Umbilical cord (tissue), 2 donors: Measurements from ENCODE around the gene CDH4. TPM values are rescaled to one million over a fixed set of nuclear protein-coding genes. Genes with fewer than 3 reads are reported as not detected.
"Not testable (repeated sequence)": the region's sequence is repeated elsewhere in the genome, so short reads cannot be mapped to it uniquely, and the experiment has no call there.

Experiments used
- DNase-seq: peaks from one replicate; pipeline ENCODE4 v3.0.0-alpha.2; 2015; ENCODE audit warnings: low spot score
- total RNA-seq: library from RNA; depleted of rRNA; stranded (reverse); fragments of >200 nt; gene quantifications from one replicate; pipeline ENCODE4 v1.2.3, GENCODE V29; 2014; ENCODE audit warnings: low replicate concordance; ENCODE audit not compliant: insufficient read depth

CDH4 gene
- total RNA-seq, 1 donor from 2014 or later, result 0.48 TPM

DNA sequence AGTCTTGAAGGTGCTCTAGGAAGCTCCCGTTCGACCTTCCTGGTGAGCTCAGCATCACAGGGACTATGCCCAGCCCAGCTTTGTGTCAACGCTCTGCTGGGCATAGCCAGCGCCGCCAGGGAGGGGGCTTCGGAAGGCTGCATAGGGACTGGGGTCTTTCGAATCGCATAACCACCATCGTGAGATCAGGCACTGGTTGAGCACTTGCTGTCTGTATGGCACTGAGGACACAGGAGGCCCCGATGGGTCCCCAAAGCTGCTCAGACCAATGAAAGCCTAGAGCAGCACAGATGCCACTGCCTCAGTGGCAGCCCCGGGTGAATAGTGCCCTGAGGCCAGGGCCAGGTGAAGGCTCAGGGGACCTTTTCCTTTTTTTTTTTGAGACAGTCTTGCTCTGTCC is 716.9 kb downstream of the CDH4 start:
- no peak for DNase-seq

- no peak for DNase-seq
Observed at GRCh38 chr20:61969806-61970205, 717.7 kb downstream of the CDH4 start.

GRCh38 chr20:61970357-61970756 is 718.3 kb downstream of the CDH4 start:
- no peak for DNase-seq

DNA sequence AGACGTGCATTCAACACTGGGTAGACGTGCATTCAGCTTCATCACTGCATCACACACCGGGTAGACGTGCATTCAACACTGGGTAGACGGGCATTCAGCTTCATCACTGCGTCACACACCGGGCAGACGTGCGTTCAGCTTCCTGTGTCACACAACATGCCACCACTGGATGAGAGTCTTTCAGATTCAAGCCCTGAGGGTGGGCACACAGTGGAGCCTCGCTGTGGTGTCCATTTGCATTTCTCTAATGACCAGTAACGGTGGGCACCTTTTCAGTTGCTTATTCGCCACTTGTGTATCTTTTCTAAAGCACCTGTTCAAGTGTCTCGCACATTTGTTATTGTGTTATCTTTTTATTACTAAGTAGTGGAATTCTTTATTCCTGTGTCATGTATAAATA is 719.5 kb downstream of the CDH4 start:
- not testable (repeated sequence) for DNase-seq

GRCh38 chr20:61972636-61973508 is 720.8 kb downstream of the CDH4 start:
- no peak for DNase-seq

DNA sequence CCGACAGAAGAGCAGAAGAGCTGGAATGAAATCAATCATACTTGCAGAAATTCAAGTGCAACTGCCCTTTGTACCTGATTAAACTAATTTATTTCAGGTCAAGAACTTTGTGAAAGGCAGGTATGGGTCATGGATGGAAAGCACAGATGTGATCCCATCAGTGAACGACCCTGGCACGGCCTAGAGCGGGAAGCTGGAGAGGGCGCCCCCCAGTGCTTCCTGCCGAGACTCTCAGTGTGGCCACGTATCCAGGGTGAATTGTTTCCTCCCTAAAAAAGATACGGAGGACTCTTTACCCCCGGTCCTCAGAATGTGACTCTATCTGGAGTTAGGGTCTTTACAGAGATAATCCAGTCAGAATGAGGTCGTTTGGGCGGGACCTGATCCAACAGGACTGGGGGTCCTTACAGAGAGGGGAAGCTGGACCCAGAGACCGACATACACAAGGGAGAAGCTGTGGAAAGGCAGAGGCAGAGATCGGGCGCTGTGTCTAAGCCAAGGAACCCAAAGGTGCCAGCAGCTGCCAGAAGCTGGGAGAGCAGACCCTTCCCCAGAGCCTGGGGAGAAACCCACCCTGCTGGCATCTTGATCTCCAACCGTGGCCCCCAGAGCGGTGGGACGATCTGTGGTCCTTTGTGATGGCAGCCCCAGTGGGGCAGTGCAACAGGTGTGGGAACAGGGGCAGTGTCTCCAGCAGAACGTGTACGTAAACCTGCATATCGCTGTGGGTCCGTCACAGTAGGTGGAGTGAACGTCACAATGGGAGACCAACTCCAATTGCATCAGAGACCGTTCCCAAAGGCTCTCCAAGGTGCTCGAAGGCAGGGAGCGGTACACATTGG is 721.7 kb downstream of the CDH4 start:
- DNase-seq, result no peak

- no peak for DNase-seq
Observed at GRCh38 chr20:61974357-61974665, 722.2 kb downstream of the CDH4 start.

DNA sequence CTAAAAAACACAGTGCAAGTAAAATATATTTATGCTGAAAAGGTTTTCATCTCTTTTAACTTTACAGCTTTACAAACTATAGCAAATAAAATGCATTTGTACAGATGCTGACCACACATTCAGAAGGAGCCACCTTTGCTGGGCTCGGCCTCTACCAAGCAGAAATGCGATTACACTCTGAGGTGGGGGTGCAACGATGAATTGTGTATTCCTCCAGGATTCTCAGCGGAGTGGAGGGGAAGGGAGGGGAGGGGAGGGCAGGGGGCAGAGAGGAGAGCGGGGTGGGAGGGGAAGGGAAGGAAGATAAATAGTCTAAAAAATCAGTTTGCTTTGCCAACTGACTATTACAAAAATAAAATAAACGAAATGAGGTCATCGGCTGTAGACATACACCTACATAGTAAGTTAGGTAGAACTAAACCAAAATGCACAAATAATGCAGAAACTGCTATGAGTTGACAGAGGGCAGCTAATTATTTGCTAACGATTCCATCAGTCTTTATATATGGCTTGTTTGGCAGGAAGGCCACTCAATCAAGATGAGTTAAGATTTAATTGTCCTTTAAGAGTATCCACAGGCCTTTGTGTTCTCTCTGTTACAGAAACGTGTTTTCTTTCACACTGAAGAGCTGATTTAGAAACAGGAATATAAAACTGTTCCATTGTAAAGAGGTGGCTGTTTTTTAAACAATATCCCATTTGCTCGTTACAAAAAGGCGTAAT is 723.5 kb downstream of the CDH4 start:
- no peak for DNase-seq

DNA sequence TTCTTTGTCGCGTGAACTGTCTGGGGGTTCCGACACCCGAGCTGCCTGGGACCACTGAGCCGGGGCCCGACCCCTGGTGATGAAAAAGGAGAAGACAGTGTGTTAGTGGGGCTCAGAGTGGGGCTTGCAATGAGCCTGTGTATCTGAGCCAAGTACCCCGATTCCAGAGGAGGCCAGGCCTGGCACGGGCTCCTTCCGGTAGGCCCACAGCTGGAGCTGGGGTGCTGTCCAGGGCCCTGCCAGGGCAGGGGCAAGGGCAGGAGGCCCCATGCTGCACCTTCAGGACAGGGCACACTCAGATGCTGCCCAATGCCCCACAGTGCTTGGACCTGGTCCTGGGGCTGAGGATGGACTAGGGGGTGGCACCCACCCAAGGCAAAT is 724.2 kb downstream of the CDH4 start:
- no peak for DNase-seq

DNA sequence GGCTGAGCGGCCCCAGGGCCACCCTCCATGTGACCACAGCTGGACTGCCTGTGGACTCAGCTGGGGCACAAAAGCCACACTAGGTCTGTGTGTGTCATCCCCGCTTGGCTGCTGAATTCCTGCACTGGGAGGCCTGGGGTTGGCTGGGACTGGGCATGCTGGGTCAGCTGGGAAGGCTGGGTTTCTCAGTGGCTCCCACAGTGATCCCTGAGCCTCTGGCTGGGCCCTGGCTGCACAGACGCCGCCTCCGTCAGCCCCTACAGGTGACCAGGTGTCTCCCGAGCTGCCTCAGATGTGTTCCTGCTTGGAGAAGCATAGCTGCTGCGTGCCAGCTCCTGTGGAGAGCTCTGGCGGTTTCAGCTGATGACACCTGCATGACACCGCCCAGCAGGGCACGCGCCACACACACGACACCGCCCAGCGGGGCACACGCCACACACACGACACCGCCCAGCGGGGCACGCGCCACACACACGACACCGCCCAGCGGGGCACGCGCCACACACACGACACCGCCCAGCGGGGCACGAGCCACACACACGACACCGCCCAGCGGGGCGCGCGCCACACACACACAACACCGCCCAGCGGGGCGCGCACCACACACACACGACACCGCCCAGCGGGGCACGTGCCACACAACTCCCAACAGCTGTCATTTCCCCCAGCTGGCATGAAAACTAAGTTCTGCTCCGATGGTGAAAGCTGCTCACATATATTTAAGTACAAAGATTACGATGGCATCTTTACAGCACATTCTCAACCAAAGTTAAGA is 724.8 kb downstream of the CDH4 start:
- DNase-seq, result no peak

DNA sequence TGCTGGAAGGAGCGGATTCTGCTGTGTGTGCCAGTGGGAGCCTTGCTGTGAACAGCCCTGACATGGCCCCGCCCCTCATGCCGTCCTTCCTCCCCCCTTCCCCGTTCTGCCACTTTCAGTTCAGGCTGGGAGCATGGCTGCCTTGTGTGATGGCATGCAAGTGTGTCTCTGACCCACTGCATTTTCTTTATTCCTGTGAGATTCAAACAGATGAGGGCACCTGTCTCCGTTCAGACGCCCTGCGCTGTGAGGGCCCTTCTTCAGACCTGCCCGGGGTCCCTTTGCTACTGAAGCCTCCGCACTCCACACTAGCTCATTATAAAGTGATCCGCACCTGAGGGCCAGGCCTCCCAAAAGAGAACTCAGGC is 725.3 kb downstream of the CDH4 start:
- DNase-seq, result no peak

- no peak for DNase-seq
Observed at GRCh38 chr20:61978491-61978890, 726.4 kb downstream of the CDH4 start.

DNA sequence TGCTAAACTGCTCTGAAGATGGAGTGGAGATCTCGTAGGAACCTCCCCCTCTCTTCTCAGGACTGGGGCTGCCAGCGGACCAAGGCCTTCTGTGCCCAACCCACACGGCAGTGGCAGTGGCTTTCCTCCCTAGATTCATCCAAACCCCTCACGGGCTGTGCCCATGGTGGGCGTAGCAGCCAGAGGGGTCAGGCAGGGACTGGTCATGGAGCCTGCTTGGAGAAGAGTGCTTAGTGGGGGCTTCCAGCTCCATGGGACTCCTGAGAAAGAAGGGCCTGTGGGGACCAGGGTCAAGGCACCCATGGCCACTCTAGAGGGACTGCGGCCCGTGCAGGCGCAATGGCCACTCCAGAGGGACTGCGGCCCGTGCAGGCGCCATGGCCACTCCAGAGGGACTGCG is 727.0 kb downstream of the CDH4 start:
- DNase-seq, result no peak

DNA sequence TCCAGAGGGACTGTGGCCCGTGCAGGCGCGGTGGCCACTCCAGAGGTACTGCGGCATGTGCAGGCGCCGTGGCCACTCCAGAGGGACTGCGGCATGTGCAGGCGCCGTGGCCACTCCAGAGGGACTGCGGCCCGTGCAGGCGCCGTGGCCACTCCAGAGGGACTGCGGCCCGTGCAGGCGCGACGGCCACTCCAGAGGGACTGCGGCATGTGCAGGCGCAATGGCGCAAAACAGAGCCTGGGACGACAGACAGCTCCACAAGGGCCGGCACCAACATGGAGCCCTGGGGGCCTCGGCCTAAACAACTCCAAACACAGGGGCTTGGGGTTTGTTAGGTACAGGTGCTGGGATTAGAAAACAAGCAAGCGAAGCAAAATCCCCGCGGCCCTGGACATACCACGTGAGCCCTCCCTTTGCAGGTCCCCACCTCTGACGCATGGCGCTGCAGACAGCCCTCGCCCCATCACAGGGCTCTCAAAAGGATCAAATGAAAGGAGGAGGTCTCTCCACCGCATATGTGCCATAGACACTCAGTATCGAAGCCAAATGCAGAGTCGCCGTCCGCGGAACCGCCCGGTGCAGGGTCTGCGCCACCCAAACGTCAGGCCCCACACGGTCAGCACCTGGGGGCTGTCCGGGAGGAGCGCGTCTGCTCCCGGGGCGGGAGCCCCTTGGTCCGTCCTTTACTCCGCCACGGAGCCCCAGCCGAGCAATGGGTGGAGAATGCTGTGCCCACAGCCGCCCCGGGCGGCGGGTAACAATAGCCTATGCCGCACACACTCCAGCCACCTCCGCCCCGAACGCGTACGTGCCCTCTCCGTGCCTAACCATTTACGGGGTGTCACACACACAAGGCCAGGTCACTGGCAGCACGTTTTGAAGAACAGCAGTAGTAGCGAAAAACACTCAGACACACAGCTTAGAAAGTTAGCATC is 727.9 kb downstream of the CDH4 start:
- DNase-seq, result no peak

DNA sequence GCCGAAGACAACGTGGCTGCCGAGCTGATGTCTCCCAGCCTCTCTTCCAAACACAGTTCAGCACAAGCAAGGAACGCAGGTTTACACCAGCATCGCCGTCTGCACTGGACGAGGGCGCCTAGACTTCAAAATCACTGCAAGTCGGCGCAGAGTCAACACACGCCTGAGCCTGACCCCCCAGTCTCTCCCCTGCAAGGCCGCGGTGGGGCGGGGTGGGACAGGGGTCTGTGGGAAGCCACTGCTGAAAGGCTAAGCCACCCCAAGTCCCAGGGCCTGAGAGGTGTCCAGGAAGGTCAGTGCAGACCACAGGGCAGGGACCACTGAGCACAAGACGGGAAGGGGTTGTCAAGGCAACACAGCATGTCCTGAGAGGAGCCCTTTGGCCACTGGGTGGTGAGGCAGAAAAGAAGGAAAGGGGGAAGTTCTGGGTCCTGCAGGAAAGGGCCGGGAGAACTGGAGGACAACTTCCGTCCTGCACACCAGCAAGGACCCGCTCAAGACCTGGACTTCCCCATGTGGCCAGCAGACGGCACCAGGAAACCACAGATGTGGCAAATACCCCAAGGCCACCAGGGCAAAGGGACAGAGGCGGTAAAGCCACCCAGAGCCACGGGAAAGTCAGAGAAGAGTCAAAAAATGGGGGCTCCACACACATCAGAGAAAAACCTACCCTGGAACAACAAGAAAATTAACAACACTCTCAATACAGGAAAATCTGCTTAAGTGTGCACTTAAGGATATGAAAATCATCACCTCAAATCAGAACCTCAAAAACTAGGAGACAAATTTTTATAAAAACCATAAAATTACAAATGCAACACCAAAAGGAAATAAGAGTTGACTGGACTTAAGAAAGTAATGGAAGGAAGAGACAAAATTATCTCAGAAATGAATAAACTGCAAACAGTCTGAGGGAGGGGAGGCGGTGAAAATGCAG is 728.9 kb downstream of the CDH4 start:
- peak; percentile 13 for DNase-seq

DNA sequence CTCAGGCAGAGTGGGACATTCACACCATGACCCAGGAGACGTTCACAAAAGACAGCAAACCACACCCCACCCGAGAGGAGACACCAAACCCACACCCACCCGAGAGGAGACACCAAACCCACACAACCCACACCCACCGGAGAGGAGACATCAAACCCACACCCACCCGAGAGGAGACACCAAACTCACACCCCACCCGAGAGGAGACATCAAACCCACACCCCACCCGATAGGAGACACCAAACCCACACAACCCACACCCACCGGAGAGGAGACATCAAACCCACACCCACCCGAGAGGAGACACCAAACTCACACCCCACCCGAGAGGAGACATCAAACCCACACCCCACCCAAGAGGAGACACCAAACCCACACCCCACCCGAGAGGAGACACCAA is 729.6 kb downstream of the CDH4 start:
- DNase-seq, result not testable (repeated sequence)

GRCh38 chr20:61982191-61982950 is 730.3 kb downstream of the CDH4 start:
- no peak for DNase-seq

DNA sequence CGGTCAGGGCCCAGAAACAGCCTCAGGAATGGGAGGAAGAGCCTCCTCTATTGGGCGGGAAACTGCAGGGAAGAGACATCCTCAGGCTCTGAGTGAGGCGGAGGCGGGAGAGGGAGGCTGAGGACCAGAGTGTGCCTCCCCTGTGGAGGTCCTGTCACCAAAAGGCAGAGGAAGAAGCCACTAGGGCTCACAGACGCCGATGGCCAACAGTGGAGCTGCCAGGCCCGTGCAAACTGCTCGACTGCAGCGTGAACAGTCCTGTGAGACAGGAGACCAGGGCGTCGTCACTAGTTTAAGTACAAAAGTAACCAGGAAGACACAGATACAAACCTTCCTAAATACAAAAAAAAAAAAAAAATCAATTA is 730.9 kb downstream of the CDH4 start:
- DNase-seq, result no peak

DNA sequence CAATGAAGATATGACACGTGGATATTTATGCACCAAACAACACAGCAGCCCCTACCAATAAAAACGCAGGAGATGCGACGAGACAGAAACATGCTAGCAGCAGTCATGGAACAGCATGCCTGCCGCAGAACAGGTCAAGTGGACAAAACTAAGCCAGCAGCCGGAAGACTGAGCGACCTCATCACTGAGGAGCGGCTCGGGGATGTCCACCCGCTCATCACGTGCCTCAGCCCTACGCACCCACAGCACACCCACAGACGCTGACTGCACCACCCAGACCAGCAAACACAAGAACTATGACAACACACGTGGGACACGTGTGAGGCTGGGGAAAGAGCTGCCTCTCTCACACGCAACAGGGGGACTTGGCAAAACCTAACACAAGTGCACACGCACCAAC is 731.9 kb downstream of the CDH4 start:
- DNase-seq, result no peak
